Activated CD4-positive, CD25-positive, alpha-beta regulatory T cell treated with anti-CD3 and anti-CD28 coated beads, Interleukin-2, amount 50 U/mL, for 72 hours (primary cell): ENCODE measurements around the gene LRRC30.

Experiments
- DNase-seq: peaks from one replicate; pipeline ENCODE4 v3.0.0; 2021

LRRC30 gene

DNA sequence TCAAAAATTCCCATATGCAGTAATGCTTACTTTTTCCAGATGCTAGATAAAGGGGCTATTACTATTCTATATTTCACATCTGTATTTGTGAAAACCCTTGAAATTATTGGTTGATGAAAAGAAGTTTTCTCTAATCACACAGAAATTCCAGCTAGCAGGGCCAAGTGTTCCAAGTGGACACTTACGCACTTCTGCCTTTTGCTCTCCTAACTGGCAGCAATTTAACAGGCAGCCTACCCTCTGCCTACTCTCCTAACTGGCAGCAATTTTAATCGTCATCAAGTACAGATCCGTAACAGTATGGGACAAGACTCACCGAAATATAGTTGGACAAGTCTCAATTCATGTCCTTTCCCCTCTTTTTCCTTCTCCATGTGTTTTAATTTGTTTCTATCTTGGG is 12.0 kb downstream of the LRRC30 start:
- DNase-seq: no peak

DNA sequence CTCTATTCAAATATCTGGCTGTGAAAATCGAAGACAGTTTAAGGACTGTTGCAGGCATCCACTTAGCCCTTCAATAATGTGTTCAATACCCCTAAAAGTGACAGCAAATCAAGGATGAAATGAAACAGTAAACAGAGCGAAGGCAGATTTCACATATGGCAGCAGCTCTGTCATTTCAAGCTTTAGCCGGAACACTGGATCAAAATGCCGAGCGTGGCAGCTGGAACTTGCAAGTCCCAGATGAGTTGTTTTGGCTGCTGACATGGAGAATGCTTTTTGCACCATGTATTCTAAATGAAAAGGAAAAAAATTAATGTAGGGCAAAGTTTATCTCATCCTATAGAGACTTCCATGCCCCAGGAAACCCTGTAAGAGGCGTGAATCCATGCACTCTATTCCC is 18.0 kb downstream of the LRRC30 start:
- no peak for DNase-seq

DNA sequence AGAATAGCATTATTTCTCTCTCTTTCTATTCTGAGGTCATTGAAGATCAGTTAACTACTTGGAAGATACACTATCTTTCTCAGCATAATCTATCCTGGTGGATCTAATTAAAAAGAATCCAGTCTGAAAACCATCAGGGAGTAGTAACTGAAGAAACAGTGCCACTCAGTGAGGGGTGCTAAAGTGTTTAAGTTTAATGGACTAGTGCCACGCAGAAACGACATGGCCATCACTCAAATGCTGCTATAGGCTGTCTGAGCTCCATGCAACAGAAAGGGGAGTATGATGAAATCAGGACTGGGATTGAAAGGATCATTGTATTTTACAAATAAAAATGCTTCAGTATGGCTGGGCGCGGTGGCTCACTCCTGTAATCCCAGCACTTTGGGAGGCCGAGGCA is 23.3 kb downstream of the LRRC30 start:
- DNase-seq: no peak

DNA sequence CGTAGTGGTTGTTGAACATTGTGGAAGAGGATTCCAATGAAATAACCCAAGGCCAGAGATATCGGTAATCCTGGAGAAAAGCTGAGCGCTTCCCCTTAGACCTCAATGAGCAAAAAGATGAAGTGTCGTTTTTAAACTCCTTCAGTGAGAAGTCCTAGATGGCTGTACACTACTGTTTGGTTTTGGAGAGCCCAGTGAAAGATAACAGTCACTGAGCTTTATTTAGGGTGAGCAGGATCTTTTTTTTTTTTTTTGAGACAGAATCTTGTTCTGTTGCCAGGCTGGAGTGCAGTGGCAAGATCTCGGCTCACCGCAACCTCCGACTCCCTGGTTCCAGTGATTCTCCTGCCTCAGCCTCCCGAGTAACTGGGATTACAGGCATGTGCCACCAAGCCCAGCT is 24.2 kb downstream of the LRRC30 start:
- no peak for DNase-seq

DNA sequence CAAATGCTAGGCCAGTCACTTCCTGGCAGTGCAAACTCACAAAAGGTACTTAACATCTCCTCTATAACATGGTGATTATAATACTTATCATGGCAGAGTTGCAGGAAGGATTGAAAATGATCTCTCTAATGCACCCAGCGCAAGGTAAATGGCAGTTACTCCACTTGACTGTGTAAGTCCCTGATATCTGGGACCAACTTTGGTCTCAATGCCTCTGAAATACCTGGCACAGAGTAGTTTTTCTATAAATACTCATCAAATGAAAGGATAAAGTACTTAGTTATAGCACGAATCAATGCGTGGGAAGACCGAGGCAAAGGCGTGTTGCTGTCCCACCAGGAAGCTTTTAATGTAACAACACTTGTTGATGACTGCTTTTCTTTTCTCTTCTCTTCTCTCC is 24.8 kb downstream of the LRRC30 start:
- no peak for DNase-seq

DNA sequence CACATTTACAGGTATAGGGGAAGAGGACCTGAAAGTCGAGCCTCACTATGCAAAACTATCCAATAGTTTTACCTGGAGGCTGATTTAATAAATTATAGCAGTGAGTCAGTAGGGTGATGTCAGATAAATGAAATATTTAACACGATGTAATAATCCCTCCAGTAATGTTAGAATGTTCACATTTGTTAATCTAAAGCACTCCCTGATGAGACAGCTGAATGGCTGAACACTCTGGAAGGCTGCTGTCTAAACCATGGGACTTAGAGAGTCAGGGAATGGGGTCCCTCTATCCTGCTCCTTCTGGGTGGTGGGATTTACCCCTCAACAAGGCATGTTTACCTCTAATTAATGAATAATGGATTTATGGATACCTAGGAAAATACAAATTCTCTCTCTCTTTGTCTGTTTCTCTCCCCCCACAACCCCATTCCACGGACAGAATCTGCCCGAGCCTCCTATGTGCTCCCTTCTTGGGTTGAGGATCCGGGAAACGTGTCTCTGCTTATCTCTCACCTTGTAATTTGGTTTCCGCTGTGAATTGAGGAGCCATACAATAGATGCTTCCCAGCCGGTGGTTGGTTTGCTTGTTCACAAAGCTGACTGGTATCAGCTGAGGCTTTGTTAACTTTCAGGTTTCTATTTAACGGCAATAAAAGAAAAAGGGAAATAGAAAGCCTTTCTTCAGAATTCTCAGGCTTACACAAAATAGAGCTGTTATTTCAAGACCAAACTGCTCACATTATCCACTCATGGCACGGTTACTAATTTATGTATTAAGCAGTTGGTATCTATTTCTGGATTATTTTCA is 25.9 kb downstream of the LRRC30 start:
- no peak for DNase-seq

DNA sequence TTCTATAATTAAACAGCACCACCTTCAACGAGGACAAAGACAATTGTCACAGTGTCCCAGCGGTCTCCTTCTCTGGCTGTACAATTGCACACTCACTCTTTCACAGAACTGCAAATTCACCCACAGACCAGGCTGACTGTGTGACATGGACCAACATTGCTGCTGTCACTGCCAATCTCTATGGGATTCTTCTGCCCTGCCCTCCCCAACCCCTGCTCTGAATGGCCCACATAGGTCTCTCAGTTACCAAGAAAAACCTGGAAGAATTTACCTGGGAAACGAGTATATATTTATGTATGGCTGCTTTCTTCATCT is 26.5 kb downstream of the LRRC30 start:
- DNase-seq: no peak

DNA sequence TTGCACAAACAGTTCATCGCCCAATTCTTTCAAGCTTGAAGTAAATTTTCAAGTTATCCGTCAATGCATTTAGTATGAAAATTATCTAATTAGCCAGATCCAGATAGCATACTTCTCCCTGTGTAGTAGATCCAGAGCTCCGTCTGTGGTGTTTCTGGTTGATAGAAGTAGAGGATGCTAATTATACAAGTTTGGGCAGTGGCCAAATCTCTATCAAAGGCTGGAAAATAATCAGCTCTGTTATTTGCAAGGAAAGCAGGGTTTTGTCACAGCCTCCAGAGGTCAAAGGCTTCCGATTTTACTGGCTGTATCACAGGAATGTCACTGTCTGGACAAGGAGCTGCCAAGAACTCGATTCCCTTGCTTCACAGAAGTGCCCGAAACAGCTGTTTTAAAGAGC is 28.6 kb downstream of the LRRC30 start:
- DNase-seq: no peak

DNA sequence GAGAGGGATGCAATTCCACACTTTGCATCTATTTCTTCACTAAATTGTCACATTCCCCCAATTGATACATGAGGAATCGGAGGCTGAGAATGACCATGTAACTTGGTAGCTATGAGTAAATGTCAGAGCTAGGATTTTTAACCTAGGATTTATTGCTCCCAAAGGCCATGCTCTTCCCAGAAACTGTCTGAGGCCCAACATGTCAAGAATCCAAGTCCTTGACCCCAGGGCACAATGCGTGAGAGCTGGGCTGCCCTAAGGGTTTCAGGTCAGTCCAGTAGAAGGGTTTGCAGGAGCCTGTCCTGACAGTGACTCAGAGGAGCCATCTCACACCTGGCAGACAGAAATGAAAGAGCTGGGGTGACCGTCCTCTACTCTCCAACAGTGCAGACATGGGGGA is 30.3 kb downstream of the LRRC30 start:
- no peak for DNase-seq

DNA sequence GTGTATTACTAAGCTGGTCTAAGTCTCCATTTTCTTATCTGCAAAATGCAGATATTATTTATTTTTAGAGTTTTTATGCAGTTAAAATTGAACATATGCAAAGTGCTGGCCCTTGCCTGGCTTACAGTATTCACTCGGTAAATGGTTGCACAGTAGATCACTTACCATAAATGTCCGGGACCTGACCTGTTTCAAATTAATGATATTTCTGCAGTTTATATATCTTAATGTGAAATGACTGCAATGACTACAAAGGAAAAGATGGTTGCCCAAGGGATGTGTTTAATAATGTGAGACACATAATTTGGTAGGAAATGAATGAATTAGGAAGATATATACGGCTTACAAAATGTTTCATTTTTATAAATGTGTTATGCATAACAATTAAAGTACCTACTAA is 37.1 kb downstream of the LRRC30 start:
- no peak for DNase-seq

DNA sequence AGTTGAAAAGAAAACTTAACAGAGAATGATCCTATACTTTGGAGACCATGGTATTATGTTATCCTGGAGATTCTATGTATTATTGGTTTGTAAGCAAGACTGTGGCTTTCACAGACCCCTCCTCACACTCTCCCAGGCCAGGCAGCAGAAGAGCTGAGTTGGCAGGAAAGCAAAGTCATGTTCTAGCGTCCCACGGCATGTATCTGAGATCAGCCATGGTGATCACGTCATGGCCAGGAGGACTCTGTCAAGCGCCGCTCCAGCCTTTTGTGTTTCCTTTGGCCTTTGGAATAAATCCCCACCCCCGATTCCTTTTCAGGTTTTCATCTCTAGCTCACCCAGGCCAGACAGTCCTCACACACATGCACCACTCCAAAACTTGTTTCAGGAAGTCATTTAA is 39.1 kb downstream of the LRRC30 start:
- no peak for DNase-seq

DNA sequence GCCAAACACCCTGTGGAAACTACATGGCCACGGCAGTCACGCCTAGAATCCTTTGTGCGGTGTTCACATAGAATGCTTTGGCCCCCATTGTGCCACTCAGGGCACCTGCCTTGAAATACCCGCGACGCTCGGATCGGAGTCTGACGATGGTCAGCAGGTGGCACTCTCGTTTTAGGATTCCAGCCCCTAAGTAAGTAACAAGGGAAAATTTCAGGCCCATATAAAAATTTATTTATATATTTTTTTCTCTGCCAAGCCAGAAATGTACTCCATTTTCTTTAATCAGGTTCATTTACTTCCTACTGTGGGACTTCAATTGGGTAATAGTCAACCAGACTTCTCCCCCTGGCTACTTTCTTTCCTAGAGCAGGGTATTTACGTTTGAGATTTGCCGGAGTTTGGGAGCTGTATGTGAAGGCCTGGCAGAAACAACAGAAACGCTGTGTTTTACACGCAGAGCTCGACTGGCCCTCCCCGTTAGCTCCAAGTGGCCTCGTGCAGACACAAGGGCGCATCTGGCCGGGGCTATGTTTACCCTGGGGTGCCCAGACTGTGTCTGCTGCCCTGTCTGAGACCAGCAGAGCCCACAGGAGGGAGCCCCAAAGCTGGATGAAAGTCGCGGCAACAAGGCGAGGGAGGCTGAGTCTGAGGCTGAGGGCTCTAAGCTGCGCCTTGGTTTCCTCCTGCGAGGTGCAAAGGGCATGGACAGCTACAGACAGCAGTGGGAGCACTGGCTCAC is 41.6 kb downstream of the LRRC30 start:
- DNase-seq: no peak

DNA sequence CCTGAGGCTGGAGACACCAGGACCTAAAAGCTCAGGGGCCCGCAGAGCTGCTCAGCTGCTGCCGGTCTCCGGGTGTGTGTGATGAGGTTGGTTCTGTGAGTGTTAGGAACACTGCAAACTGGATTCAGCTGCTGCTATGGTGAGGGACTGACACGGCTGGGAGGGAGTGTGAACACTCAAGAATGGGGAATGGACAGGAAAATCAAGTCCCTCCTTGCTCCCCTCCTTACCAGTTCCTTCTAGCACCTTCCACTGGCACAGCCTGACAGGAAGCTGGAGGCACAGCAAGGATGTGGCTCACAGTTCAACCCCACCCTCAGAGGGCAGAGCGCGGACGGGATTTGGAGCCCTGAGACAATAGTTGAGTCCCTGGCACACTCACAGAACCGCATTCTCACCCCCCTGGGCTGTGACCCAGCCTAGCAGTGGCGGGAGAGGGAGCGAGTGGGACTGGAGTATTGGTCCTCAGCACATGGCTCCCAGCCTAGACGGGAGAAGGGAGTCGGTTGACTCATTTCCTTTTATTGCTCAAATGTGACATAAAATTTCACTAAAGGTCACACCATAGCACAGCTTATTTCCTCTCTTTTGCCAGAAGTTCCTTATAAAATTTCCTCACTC is 42.5 kb downstream of the LRRC30 start:
- DNase-seq: no peak

DNA sequence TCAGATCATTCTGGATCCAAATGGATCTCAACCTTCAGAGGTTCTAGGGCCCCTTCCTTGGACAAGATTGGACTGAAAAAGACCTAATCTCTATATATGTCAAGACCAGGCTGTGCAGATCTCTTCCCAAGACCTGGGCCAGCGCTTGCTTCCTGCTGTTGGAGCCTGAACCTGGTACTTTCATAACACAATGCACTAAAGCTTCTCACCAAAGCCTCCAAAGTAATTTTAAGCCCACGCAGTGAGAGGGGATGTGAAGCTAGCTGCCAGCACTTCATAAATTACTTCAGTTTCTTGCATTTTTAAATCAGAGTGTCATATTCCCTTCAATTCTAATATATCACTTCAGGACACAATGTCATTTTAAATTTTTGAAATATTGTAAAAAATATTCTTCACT is 50.7 kb downstream of the LRRC30 start:
- DNase-seq: no peak
